T-helper 1 cell (primary cell): ENCODE measurements around the gene APOA5.
"Not testable (repeated sequence)": the region's sequence is repeated elsewhere in the genome, so short reads cannot be mapped to it uniquely, and the experiment has no call there.

Experiments
- DNase-seq, 5 donors: peaks; one replicate each; pipeline ENCODE4 v3.0.0-alpha.2; 2012 to 2020
- total RNA-seq, 4 donors: gene quantifications; one replicate each; lab custom pipeline; 2026; lab: John Stamatoyannopoulos, UW

Gene APOA5, protein sequence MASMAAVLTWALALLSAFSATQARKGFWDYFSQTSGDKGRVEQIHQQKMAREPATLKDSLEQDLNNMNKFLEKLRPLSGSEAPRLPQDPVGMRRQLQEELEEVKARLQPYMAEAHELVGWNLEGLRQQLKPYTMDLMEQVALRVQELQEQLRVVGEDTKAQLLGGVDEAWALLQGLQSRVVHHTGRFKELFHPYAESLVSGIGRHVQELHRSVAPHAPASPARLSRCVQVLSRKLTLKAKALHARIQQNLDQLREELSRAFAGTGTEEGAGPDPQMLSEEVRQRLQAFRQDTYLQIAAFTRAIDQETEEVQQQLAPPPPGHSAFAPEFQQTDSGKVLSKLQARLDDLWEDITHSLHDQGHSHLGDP
- total RNA-seq: 0 to 0.12 (median 0) reads per million in 4 donors

DNA sequence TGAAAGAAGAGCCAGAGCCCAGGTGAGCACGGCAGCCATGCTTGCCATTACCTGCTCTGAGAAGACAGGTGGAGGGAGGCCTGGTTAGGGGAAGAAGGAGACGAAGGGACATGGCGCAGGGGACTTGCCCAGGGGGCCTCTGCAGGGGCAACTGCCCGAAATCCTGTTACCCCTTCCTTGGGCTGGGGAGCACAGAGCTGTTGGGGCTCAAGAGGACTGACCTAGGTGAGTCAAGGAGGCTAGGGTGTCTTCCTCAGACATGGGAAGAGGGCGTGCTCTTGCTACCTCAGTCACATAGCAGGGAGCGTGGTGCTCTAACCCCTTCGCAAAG is at the start of gene APOA5:
Gene APOA5 (minus strand): TSS at position 67 of the 331 bp plus-strand sequence. CDS start 19 bp downstream, at position 48.
- no peak for DNase-seq

DNA sequence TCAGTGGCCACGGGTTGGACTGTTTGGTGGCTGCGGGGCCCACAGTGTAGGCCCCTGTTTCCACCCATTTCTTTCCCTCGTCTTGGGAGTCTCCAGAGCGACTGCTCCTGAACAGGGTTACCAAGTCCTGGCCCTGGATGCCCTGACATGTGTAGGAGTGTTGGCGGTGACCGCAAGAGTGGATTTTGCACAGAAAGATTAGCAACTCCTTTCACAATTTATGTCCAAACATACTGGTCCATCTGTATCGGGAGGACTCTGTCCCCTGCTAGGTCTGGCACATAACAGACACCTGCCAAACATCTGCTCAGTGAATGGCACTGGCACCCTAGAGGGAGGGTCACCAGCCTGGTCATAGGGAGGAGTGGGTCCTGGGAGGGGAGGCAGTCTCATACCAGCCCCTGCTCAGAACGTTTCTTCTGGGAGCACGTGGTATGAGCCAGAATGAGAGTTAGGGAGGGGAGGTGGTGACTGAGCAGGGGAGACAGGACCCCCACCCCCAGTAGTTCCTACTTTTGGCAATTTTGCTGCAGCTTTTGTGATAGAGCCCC is 49.1 kb upstream of the APOA5 start:
- DNase-seq: no peak

- no peak for DNase-seq
These were observed 48.6 kb upstream of the APOA5 start for GRCh38 chr11:116840224-116840745.

DNA sequence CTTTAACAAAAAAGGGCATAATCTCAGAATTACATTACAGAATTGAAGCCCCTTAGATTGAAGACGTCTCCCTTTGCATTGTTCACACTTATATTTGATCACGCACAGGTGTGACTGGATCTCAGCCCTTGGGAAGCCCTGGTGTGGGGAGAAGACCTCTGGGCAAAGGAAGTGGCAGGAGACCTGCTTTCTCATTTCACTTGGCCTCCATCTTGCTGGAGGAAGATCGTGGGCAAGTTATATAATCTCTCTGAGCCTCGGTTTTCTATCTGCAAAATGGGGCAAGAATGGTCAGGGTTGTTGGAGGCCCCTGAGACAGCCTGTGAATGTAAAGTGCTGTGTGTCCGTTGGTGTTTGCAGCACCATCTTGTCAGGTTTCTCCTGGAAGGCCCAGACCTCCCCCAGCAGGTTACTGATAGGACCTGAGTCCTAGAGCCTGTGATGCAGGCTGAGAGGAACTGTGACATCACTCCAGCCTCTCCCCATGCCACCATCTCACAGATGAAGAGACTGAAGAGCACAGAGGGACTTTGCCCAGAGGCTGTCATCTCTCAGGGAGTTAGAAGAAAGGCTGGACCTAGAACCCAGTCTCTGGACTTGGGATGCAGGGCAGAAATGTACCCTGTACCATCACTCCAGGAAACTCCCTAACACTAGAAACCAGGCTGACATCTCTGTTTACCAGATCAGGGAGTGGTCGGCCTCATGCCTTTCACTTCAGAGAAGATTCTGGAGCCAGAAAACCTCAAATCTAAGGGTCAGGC is 46.8 kb upstream of the APOA5 start:
- DNase-seq: no peak

- DNase-seq: no peak
These were observed 45.8 kb upstream of the APOA5 start, which contains the start of gene APOA1 for GRCh38 chr11:116837231-116838091. APOA1 (minus strand) TSS chr11:116837622; CDS start chr11:116837387, 235 bp downstream.

- no peak for DNase-seq
These were observed 44.9 kb upstream of the APOA5 start for GRCh38 chr11:116836632-116836991.

GRCh38 chr11:116835791-116836631 is 44.3 kb upstream of the APOA5 start:
- DNase-seq: peak; percentile 51 to 87 (median 67)

DNA sequence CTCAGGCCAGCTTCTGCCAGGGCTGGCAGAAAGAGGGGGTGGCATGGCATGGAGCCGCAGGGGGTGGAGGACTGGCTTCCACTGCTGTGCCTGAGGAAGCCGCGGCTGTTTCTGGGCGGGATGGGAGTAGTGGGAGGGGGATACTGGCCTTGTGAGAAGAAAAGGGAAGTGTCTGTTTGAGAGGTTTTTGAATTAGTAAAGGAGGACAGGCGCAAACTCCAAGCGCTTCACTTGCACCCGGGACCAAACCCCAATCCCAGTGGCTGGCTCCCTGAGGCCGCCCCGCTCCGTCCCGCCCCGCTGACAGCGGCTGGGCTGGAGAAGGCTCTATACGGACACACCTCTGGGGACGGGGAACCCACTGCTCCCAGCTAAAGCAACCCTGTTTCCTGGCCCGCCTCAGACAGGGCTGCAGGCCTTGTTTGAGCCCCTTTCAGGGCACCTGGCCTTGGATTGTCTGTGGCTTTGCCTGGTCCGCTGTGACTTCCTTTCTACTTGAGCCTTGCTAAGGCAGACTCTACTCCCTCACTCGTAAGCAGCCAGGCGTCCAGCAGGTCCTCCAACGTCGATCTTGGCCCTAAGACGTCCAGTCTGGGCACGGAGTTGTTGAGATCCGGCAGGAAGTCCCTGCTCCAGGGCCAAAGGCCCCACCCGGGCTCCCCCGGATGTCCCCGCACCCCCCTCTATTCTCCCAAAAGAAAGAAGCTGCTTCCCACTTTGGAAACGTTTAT is 43.5 kb upstream of the APOA5 start:
- no peak for DNase-seq

- not testable (repeated sequence) for DNase-seq
These were observed 42.9 kb upstream of the APOA5 start for GRCh38 chr11:116834535-116835041.

DNA sequence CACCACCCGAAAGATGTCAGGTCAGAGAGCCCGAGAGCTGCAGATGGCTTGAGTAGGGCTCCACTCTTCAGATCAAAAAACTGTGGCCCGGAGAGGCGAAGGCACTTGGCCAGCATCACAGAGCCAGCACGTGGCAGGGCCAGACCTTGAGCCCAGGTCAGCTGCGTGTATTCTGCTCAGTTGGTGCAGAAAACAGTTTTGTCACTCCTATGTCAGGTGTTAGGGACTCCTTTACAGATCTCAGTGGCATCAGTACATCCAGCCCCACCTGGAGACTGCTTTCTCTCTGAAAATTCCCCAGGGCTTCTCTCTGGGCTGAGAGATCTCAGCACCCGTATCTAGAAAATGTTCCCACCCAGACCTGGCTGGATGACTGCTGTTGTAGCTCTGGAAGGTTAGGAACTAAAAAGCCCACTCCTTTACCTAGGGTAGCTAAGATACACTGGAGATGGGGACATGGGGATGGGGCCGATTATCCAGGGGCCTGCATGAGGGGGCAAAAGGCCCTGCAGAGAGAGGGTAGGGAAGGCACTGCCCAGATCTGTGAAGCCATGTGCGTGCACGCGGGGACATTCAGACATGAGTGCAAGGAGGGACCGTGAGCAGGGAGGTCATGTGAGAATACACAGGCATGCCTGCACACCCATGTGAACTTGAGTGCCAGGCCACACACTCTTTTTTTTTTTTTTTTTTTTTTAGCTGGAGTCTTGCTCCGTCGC is 42.3 kb upstream of the APOA5 start:
- DNase-seq: no peak

GRCh38 chr11:116833491-116833815 is 41.8 kb upstream of the APOA5 start:
- no peak for DNase-seq

GRCh38 chr11:116832350-116833290 is 40.9 kb upstream of the APOA5 start:
- no peak for DNase-seq

GRCh38 chr11:116831790-116832349 is 40.2 kb upstream of the APOA5 start:
- DNase-seq: no peak

- DNase-seq: no peak
These were observed 38.7 kb upstream of the APOA5 start for GRCh38 chr11:116830184-116830912.

- DNase-seq: no peak
These were observed 38.0 kb upstream of the APOA5 start, which contains the start of gene APOC3 for GRCh38 chr11:116829525-116830183. APOC3 (plus strand) TSS chr11:116829907; CDS start chr11:116830583, 676 bp downstream.

- no peak for DNase-seq
These were observed 37.2 kb upstream of the APOA5 start for GRCh38 chr11:116828632-116829524.
